HL-60 (cell line): ENCODE data around the gene NAALADL2.

Experiments used
- DNase-seq, 2 experiments: peaks; one replicate each; pipeline ENCODE4 v3.0.0-alpha.2; 2010 to 2020; ENCODE audit warnings: low read depth in 1 of 2, low spot score in 1 of 2
- H3K27ac ChIP-seq: fragments of 250-450 bp; sonication (Bioruptor Pico); replicated peaks from 2 replicates; pipeline ENCODE4 v1.5.1; 2020; ENCODE audit warnings: mild to moderate bottlenecking, moderate library complexity
- H3K27me3 ChIP-seq: fragments of 250-450 bp; sonication (Bioruptor Pico); 2 replicates; pipeline ENCODE4 v1.5.1; 2021; ENCODE audit warnings: mild to moderate bottlenecking, moderate library complexity; ENCODE audit not compliant: insufficient read depth, poor library complexity, severe bottlenecking
- H3K4me3 ChIP-seq: replicated peaks from 2 replicates; pipeline ENCODE4 v1.5.1; 2011; ENCODE audit warnings: mild to moderate bottlenecking, control low read depth, low read length; ENCODE audit not compliant: insufficient read depth
- CTCF ChIP-seq: IDR thresholded peaks from one replicate; pipeline ENCODE4 v1.5.1; 2011; ENCODE audit warnings: low read length, control low read depth, inconsistent platforms; ENCODE audit not compliant: insufficient read depth
- GABPA ChIP-seq: IDR thresholded peaks from 2 replicates; pipeline ENCODE4 v1.6.1; 2012; ENCODE audit warnings: low read depth
- POLR2AphosphoS5 ChIP-seq: IDR thresholded peaks from 2 replicates; pipeline ENCODE4 v1.6.1; 2012; ENCODE audit warnings: low read depth
- REST ChIP-seq: IDR thresholded peaks from 2 replicates; pipeline ENCODE4 v1.6.1; 2012; ENCODE audit warnings: low read depth; ENCODE audit not compliant: insufficient replicate concordance
- SPI1 ChIP-seq: IDR thresholded peaks from 2 replicates; pipeline ENCODE4 v1.6.1; 2012; ENCODE audit warnings: low read depth, mild to moderate bottlenecking, borderline replicate concordance

The NAALADL2 gene

GRCh38 chr3:175046601-175047000 lies 187.5 kb downstream of the NAALADL2 start:
- H3K27ac ChIP-seq = no peak overlapping the region
- no peak overlapping the region for H3K4me3 ChIP-seq
- no peak for DNase-seq
- no peaks in the 10 kb centered on the region for H3K27me3 ChIP-seq
- TF ChIP-seq CTCF = no peak
- no peak for TF ChIP-seq POLR2AphosphoS5
- no peak for TF ChIP-seq REST
- TF ChIP-seq GABPA = no peak

- H3K4me3 ChIP-seq = no peak overlapping the region
- H3K27ac ChIP-seq = no peak overlapping the region; the same call in 1 of the 2 replicates
- no peak for TF ChIP-seq GABPA
- TF ChIP-seq SPI1 = no peak
- no peak for TF ChIP-seq POLR2AphosphoS5
- no peak for TF ChIP-seq CTCF
- TF ChIP-seq REST = no peak
- DNase-seq = no peak
- no peaks in the 10 kb centered on the region for H3K27me3 ChIP-seq
These were observed 188.7 kb downstream of the NAALADL2 start for GRCh38 chr3:175047786-175048185.

- DNase-seq = no peak
- no peak overlapping the region for H3K27ac ChIP-seq
- peaks cover 2% of the 10 kb centered on the region for H3K27me3 ChIP-seq
- no peak overlapping the region for H3K4me3 ChIP-seq
- no peak for TF ChIP-seq POLR2AphosphoS5
- TF ChIP-seq CTCF = no peak
- no peak for TF ChIP-seq REST
These were observed 198.3 kb downstream of the NAALADL2 start for GRCh38 chr3:175057401-175057800.
